ENCODE measurements around the gene SULT4A1.

SULT4A1 gene

DNA sequence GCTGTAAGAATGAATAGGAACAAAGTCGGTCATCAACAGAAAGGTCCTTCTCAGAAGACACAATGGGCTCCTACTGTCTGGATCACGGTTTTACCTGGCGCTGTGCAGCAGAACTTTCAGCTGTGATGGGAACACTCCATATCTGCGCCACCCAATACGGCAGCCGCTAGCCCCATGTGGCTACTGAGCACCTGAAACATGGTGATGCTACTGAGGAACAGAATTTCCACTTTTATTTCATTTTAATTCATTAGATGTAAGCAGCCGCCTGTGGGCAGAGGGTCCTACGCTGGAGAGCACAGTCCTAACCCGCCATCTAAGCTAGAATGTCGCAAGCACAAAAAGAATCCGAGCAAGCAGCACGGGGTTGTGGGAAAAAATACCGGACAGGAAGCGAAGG, 2.7 kb downstream of the SULT4A1 start:
- DNase-seq = no peak

DNA sequence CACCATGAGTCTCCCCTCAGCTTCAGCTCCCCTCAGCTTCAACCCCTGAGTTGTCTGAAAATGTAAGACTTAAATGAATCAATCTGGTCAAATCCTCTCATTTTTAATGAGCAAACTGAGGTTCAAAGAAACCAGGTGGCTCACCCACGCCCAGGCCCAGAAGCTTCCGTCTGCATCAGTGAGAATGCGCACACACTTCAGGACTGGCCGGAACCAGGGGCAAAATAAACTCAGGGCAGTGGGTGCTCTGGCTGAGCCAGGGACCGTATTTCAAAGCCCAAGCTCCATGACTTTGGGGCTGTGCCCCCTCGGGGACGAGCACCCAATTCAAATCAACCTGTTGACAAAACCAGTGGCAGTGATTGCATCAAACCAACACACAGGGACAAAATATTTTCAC, 3.1 kb downstream of the SULT4A1 start:
- DNase-seq = no peak

DNA sequence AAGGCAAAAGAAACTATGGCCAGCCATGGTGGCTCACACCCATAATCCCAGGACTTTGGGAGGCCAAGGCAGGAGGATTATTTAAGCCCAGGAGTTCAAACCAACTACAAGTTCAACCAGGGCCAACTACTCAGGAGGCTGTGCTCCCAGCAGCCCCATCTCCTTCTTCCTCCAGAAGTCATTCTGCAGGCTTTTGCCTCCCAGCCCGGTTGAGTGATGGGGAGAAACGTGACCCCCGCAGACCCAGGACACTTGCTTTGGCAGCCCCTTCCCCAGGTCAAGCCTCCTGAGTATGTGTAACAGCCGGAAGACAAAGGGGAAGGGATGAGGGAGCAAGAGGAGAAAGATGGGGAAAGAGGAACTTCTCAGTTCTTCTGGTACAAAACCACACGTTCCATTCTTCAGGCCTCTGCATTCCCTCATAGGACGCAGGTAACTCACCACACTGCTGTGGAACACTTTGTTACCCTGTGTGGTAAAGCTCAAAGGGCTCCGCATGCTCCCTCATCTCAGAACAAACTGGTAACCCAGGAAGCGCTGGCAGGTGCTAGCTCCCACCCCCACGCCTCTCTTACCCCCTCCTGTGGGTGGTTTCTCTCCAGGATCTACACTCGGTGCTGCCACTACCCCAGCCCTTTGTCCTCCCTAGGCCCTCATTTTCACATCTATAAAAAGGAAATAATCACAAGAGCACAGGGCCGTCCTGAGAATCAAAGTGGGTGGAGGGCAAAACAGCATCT, 4.0 kb downstream of the SULT4A1 start:
- no peak for DNase-seq

DNA sequence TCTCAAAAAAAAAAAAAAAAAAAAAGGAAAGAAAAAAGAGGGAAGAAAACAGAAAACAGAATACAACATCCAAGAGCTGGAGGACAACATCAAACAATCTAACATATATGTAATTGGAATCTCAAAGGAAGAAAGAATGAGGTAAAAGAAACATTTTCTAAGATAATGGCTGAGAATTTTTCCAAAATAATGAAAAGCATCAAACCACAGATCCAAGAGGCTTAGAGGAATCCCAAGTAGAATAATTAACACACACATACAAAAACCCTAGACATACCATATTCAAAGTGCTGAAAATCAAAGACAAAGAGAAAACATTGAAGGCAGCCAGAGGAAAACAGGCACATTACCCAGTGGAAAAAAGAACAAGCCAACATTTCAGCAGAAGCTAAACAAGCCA, 4.9 kb downstream of the SULT4A1 start:
- no peak for DNase-seq

DNA sequence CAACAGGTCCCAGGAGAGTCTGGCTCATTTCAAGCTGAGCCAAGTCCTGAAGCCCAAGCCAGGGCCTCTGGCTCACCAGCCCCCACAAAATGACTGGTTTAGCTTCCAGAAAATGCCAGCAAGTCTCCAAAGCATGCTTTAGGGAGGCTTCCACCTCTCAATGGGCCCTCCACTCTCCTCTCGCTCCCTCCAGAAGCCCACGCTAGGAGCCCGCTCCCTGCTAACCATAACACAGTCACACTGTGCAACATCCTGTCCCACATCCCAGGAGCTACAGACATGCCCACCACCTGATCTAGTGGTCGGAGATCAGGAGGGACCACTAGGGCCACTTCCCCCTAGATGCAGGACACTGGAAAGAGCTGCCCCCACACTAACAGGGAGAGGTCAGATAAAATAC, 6.9 kb downstream of the SULT4A1 start:
- DNase-seq = no peak

DNA sequence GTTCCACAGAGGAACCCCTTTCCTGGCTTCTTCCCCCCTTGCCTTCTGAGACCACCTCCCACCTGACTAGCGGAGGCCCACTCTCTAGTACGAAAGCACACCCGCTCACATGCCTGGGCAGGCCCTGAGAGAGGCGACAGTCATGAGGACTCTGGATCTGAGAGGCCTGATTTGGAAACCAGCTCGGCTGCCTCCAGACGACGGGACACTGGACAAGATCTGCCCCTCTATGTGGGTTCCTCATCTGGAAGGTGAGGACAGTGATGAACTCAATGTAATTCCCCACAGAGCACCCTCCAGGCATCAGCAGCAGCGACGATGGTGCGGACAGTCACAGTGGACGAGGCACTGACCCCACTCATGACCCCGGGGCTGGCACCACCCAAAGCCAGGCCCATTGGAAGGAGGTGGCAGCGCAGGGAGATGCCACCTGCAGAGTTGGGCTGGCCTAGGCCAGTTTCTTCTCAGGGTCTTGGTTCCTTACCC, 7.5 kb downstream of the SULT4A1 start:
- DNase-seq = no peak

DNA sequence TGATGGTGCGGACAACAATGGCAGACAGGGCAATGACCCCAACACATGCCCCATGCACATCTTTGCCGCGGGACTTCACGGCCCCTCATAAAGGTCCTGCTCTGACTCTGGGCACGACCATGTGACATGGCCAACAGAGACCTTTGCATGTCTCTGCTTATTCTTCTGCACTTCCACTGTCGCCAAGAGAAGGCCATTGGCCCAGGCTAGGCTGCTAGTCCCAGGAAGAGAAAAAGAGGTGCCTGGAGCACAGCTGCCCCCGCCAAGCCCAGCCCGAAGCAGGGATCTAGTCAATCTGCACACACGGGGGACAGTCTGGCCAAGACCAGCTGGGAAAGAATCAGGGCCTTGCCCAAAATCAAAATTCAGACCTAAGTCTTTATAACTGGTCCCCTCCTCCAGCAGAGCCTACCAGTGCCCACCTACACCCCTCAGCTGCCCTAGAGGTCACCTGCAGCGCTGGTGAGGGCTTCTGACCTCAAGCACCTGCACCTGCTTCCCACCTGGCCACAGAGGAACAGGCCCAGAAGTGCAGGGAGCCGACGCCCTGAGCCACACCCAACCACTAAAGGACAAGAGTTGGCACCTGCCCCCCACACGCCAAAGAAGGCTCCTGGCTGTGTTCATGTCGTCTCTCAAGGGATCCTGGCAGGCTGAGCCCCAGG, 8.1 kb downstream of the SULT4A1 start:
- no peak for DNase-seq

DNA sequence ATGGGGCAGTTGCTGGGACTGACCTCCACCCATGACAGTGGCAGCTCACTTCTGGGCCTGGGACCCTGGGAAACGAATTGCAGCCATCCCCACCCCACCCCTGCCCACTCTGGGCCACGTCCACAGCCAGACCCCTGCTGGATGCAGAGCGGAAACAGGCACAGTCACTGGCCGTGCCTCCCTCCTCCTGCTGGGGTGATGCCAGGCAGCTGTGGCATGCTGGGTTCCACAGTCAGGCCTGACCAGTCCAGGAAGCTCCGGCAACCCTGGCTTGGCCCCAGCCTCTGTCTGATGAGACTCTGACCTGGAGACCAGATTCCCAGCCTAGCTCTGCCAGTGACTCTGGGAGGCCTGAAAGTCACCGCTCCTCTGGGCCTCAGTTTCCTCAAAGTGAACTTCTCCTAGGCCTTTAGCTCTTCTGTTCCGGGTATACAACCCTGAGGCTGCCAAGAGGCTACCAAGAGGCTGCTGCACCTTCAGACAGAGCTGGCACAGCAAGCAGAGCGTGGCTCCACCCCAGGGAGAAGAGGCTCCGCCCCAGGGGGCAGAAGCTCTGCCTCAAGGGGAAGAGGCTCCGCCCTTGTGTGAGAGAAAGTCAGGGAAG, 8.9 kb downstream of the SULT4A1 start:
- no peak for DNase-seq

DNA sequence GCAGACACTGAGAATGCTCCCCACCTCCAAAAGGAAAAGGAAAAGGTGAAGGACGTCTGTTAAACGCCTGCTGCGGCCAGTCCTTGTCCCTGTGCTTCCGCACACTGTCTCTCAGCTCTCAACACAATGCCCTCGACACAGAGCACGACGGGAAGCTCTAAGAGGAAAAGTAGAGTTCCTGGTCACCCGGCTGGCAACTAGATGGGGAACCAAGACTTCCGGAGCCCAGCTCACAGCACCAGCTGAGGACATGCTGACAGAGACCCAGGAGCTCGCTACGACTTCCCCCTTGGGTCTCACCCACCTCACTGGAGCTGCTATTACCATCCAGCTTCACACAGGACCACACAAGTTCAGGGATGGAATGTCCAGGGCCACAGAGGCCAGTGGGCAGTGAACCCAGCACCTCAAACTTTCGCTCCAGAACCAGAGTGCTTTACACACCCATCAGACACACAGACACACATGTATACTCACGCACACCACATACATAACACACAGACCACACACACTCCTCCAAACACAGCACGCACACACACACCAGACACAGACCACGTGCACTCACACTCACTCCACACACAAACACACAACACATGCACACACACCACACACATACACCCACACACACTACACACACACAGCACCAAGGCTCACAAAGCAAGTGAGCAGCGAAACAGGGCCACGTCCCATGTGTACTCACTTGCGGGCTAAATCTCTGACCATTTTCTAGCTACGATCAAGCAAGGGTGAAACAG, 9.6 kb downstream of the SULT4A1 start:
- DNase-seq = no peak

DNA sequence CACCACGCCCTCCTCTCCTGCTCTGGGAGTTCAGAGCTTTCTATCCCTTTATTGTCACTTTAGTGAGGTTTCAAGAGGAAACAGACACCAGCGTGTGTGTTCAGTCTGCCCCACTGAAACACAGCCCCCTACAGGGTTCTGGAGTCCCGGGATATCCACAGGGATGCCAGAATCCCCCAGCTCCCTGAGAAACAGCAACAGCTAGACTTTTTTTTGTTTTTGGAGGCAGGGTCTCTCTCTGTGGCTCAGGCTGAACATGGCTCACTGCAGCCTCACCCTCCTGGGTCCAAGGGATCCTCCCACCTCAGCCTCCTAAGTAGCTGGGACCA, 10.4 kb downstream of the SULT4A1 start:
- no peak for DNase-seq

DNA sequence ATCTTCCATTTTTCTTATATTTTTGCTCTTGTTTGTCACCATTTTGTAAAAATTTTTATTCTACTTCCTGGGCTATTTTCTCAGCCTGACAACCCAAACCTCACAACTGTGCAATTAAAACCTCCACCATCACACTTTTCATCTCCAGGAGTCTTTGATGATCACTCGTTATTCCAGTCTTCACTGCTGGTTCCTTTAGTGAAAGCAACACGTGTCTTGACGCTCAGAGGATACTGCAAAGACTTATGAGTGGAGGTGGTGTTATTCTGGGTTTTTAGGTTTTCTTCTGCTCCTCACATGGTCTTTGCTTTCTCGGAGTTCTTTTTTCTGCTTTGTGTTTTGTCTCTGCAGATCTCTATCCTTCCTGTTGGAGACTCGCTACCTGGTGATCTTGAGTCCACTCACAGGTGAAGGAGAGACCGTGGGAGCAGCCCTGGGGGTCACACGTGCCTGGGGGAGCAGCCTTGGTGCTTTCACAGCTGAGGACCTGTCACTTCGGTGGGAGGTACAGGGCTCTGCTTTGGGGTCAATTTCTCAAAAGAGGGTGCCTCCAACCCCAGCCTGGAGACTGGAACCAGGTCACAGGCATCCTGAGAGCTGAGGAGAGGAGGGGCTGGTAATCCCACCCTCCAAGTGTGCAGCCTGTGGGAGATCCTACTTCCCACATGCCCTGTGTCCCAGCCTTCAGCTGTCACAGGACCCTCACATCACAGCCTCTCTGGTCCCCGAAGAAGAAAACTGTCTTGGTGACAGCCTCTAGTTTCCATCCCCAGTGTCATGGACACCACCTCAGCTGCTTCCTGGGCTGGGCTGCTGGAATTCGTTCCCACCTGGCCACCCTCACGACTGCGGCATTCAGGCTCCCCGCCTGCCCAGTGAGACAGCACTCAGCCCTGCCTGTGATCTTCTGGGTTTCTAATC, 11.0 kb downstream of the SULT4A1 start:
- no peak for DNase-seq

DNA sequence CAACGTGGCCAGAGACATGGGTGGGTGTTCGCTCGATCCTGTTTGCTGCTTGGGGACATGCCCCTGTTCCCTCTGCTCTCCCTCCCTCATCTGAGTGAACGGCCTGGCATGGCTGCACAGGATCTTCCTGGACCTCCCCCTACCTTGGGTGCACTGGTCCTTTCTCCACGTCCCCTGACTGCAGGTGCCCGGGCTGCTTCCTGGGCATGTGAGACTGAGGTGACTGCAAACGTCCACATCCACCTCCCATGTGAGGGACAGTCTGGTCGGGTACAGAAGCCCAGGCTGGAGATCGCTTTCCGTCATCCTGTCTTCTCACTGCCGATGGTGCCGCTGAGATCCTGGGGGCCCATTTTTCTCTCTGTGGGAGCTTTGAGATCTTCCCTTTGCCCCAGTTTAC, 11.8 kb downstream of the SULT4A1 start:
- DNase-seq = no peak

DNA sequence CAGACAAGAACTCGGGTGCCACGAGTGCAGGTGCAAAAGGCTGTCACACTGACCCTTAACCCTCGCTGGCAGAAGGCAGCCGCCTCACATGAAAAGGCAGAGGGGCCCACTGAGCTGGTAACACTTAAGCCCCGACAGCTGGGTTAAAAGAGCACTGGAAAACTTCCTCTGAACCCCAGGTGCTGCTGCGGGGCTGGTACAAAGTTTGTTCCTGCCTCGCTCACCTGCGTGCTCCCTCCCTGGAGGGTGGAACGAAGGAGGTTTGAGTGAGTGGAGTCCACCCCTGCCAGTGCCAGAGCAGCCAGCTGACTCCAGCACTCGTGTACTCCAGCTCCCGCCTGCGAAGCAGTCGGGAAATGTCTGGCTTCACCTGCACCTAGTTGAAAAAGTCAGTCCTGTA, 12.6 kb downstream of the SULT4A1 start:
- no peak for DNase-seq

DNA sequence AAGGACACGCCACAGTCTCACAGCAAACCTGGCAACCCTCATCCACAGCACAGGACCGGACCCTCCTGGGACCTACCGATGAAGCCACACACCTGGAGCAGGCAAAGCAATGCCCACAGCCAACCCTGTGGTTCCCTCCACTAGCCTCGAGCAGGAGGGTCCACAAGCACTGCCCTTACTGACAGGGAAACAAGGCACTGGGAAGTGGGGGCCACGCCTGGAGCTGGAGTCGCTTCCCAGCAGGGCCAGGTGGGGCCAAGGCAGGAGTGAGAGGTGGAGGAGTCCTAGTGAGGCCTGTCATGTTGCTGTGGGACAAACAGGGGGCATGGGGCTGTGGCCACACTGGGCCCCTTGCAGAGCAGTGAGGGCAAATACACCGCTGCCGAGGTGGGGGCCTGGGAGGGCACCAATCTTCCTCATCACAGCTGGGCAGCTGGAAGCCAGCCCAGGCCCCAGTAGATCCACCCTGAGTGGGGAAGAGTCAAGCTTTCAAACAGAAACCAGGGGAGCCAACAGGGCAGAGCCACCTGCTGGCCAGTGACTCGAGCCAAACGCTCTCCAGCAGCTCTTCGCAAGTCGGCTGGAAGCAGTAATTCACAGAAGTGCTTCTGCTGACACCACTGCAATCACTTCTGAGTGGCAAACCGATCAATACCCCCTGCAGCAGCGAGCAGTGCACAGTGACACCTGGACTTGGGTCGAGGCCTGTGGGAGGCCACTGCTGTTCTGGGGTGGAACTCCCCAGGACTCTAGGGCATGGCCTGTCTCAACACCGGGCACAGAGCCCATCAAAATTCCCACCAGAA, 13.7 kb downstream of the SULT4A1 start:
- DNase-seq = no peak

DNA sequence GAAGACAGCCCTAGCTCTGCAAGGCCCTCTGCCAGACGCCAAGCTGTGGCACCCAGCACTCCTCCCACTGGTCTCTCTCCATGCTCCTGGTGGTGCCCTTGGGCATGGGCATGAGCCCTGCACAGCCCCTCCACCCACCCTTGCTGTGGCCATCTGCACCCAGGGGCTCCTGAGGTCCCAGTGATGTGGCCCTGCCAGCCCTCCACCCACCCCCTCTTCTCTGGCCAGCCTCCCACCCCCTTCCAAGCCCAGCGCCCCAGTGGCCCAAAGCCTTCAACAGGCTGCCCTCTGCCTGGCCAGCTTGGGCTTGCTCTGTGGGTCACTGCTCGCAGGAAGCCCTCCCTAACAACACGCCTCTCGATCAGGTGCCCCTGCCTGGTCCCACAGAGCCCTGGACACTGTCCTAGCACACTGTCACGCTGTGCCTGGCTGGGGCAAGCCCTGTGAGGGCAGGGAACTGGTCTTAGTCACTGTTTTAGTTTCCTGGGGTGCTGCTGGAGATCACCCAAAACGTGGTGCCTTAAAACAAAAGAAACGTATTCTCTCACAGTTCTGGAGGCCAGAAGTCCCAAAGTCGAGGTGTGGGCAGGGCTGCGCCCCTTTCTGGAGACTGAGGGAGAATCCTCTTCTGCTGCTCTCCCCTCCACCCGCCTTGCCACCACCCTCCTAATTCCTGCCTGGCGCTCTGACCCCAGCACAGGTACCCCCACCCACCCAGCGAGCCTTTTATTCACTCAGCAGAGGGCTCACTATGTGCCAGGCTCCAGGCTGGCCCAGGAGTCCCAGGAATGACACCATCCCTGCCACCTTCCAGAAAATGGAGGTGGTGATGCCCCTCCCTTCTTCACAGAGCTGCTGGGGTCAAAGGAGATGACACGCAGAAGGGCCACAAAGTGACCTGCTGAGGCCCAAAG, 14.7 kb downstream of the SULT4A1 start:
- no peak for DNase-seq

DNA sequence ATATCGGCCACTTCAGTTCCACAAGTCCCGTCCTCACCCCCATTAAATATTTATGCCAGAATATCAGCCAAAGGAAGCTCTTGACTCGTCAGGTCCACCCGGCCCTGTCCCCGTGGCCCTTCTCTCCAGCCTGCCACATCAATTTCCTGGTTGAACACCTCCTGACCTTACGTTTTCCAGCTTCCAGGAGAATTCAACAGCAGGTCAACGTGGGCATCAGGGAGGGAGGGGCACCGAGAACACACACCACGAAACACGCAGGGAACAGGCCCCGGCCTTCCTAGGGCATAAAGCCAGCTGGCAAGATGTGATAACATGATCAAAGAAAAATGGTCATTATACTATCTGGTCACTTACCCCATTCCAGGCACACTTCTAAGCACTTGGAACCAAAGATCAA, 15.3 kb downstream of the SULT4A1 start:
- DNase-seq = no peak

DNA sequence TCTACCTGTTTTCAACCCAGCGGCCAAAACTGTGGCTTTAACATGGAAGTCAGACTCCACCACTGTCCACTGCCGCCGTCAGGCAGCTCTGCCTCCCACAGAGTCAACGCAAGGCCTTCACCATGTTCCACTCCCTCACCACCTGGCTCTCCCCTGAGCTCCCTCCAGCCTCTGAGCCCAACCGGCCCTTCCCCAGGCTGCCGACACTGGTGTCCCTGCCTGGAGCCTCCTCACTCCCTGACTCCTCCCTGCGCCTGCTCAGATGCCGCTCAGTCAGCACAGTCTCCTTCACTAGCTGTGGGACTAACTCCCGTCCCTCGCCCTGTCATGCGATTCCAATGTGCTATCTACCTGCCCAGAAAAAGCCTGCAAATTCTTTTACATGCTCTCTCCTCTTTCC, 16.3 kb downstream of the SULT4A1 start:
- no peak for DNase-seq

DNA sequence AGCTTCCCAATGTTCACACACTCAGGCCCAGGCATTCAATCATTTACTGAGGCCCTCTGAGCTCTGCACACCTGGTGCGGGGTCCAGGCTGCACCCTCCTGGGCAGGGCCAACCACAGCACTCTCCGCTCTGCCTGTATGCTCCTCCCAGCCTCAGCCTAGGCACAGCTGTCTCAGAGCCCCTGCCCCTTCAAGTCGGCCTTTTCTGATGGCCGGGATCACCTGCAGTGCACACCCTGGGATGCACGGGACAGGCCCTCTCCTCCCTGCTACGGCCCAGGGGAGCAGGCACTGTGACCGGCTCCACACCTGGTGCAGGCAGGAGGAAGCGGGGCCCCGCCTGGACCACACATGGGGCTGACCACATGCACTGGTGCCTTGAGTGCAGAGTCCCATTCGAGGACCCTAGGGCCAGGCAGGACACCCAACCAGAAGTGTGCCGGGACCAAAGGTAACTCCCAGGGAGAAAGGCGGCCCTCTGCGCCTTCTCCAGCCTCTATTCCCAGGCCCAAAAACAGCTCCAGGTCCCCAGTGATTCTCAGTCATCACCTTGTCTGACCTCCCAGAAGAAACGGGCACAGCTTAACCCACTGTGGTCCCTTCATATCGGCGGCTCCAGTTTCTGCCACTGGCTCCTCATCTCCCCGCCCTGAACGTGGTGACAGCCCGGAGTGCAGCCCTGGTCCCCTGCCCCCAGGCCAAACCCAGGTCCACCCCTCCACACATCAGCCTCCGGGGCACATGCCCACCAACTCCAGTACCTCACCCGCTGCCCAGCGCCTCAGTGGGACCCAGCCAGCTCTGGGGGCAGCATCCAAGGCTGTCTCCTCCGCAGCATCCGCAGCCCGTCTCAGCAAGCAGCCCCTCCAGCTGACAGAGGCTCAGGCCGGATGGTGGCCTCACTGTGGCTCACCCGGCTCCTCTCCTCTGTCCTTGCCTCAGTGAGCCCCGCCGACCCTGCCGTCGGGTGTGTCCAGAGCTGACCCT, 17.5 kb downstream of the SULT4A1 start:
- DNase-seq = no peak

All from activated effector memory CD4-positive, alpha-beta T cell treated with Interleukin-2 at 50 U/mL for 16 hours (primary cell).